HepG2 (cell line): ENCODE data around the gene RSAD2. TPM values are rescaled to one million over a fixed set of nuclear protein-coding genes. Genes with fewer than 3 reads are reported as not detected.
A peak's percentile ranks its signal among the peaks of the same experiment; 100 is the strongest.

Source experiments
- BCL6 ChIP-seq: IDR thresholded peaks from 2 replicates; pipeline ENCODE4 v1.6.1; 2016; ENCODE audit warnings: missing genetic modification reagents, missing compliant biosample characterization
- HDAC1 ChIP-seq: sonication (generic); formaldehyde crosslinking; IDR thresholded peaks from 2 replicates; pipeline ENCODE4 v1.5.1; 2020; ENCODE audit warnings: mild to moderate bottlenecking, missing genetic modification reagents
- HNF4A ChIP-seq: sonication (generic); formaldehyde crosslinking; IDR thresholded peaks from 2 replicates; pipeline ENCODE4 v1.4.0; 2020; ENCODE audit warnings: missing genetic modification reagents
- KDM4B ChIP-seq: sonication (generic); formaldehyde crosslinking; IDR thresholded peaks from 2 replicates; pipeline ENCODE4 v1.4.0; 2020; ENCODE audit warnings: missing genetic modification reagents
- MIER3 ChIP-seq: IDR thresholded peaks from 2 replicates; pipeline ENCODE4 v1.6.1; 2016; ENCODE audit warnings: missing compliant biosample characterization, borderline replicate concordance
- NCOR1 ChIP-seq: fragments of 200-600 bp; sonication (generic); IDR thresholded peaks from 2 replicates; pipeline ENCODE4 v1.7.0; 2017; ENCODE audit warnings: antibody characterized with exemption, low read length, borderline replicate concordance
- NR2F2 ChIP-seq: IDR thresholded peaks from 2 replicates; pipeline ENCODE4 v1.6.1; 2012; ENCODE audit warnings: low read depth, inconsistent platforms, borderline replicate concordance
- PCBP1 ChIP-seq: fragments of 200-400 bp; formaldehyde crosslinking; IDR thresholded peaks from 2 replicates; pipeline ENCODE4 v1.6.1; 2017; ENCODE audit warnings: mild to moderate bottlenecking, low read depth, low read length, borderline replicate concordance
- POLR2A ChIP-seq, 2 experiments: IDR thresholded peaks; 2 replicates each; pipeline ENCODE4 v1.6.1; 2011; ENCODE audit warnings: low read depth in 2 of 2, low read length in 2 of 2, mild to moderate bottlenecking in 1 of 2, moderate library complexity in 1 of 2; ENCODE audit not compliant: insufficient read depth in 1 of 2
- SMAD1 ChIP-seq: sonication (generic); formaldehyde crosslinking; IDR thresholded peaks from 2 replicates; pipeline ENCODE4 v1.4.0; 2020; ENCODE audit warnings: missing genetic modification reagents, low read depth, mild to moderate bottlenecking, borderline replicate concordance
- SMC3 ChIP-seq: IDR thresholded peaks from 2 replicates; pipeline ENCODE4 v1.6.1; 2011; ENCODE audit warnings: low read length, improper control_type of control experiment
- XBP1 ChIP-seq: sonication (generic); formaldehyde crosslinking; IDR thresholded peaks from 2 replicates; pipeline ENCODE4 v1.5.0; 2020; ENCODE audit warnings: missing genetic modification reagents
- ZNF350 ChIP-seq: sonication (generic); formaldehyde crosslinking; IDR thresholded peaks from 2 replicates; pipeline ENCODE4 v1.4.0; 2020; ENCODE audit warnings: mild to moderate bottlenecking, low read depth, missing genetic modification reagents, borderline replicate concordance
- ZNF484 ChIP-seq: sonication (generic); formaldehyde crosslinking; IDR thresholded peaks from 2 replicates; pipeline ENCODE4 v1.5.1; 2020; ENCODE audit warnings: mild to moderate bottlenecking, low read depth, missing genetic modification reagents, borderline replicate concordance
- polyA plus RNA-seq, 8 experiments: library from polyadenylated mRNA; depleted of rRNA in 3 of 8; stranded (reverse) in 7 of 8; unstranded in 1 of 8; fragments of >200 nt; fragmentation: Illumina TruSeq in 4 of 8; extraction: Trizol in 4 of 8; gene quantifications; 2 replicates each; pipeline versions ENCODE4 v1.2.1 to v1.2.3, GENCODE V29; 2011 to 2016; ENCODE audit warnings: low read depth in 4 of 8, missing spikeins in 1 of 8, mixed read lengths in 1 of 8; ENCODE audit not compliant: insufficient read depth in 1 of 8
- total RNA-seq, 5 experiments: library from RNA; depleted of rRNA; stranded (reverse); fragments of >200 nt; fragmentation: Illumina TruSeq; extraction: Trizol; gene quantifications; 2 replicates each; pipeline ENCODE4 v1.2.3, GENCODE V29; 2016; ENCODE audit warnings: low read depth in 1 of 5
- TF ChIP-seq, protein P1 (sequence below): sonication (generic); formaldehyde crosslinking; IDR thresholded peaks from 2 replicates; pipeline ENCODE4 v1.8.0; 2023; ENCODE audit warnings: mild to moderate bottlenecking, missing genetic modification reagents
- TF ChIP-seq, protein P2 (sequence below): sonication (generic); formaldehyde crosslinking; IDR thresholded peaks from 2 replicates; pipeline ENCODE4 v1.4.0; 2020; ENCODE audit warnings: mild to moderate bottlenecking, low read depth, missing genetic modification reagents
- TF ChIP-seq, protein P3 (sequence below): sonication (generic); formaldehyde crosslinking; IDR thresholded peaks from 2 replicates; pipeline ENCODE4 v1.4.0; 2020; ENCODE audit warnings: missing genetic modification reagents, mild to moderate bottlenecking, borderline replicate concordance
- TF ChIP-seq, protein P4 (sequence below): sonication (generic); formaldehyde crosslinking; IDR thresholded peaks from 2 replicates; pipeline ENCODE4 v1.8.1; 2023; ENCODE audit warnings: missing genetic modification reagents, inconsistent platforms, borderline replicate concordance
- TF ChIP-seq, protein P5 (sequence below): sonication (generic); formaldehyde crosslinking; conservative IDR thresholded peaks from 2 replicates; pipeline ENCODE4 v1.8.1; 2023; ENCODE audit warnings: missing genetic modification reagents
- TF ChIP-seq, protein P6 (sequence below): sonication (generic); formaldehyde crosslinking; IDR thresholded peaks from 2 replicates; pipeline ENCODE4; 2020; ENCODE audit warnings: missing genetic modification reagents, mild to moderate bottlenecking, borderline replicate concordance

The RSAD2 gene
- total and polyA plus RNA-seq, 2 of the 13 experiments (the other 11 are each of a cell fraction or from before 2014, with no cell fraction given) = 0.11 TPM; not detected in 1

DNA sequence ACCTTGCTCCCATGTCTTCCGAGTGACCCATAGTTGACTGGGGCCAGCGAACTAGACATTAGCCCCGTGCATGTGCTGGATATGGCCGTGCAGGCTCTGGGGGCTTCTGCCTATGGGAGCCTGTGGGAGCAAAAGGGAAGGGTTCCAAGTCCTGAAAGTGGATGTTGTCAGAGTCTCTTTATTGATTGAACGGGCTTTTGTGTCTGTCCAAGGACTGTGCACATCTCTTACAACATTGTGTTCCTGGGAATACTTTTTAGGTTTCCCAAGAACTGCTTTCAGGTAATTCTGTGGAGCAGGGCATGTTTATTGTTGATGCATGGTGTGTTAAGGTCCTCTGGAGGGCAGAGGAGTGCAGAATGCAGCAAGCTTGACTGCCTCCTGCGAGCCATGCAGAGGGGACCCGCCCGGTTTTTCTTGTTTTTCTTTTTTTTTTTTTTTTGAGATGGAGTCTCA, 44.7 kb downstream of the RSAD2 start (continued):
- TF ChIP-seq SMC3 (0 out of 2 replicates have a peak, but pooled peaks have one; percentile 19), XBP1 (no peak), NCOR1 (peak; percentile 93), HDAC1 (0 out of 2 replicates have a peak, but pooled peaks have one; percentile 18), POLR2A (IDR thresholded peaks at IDR 0.05; ENCODE audit: insufficient read depth in 1 of 2, low read depth in 2 of 2, low read length in 2 of 2) (0 out of 4 replicates have a peak, but pooled peaks of 1 of the 2 experiments have one; percentile 4), ZNF484 (CRISPR knock-in tag) (no peak), PCBP1 (no peak), NR2F2 (peak; percentile 76), KDM4B (CRISPR knock-in tag) (no peak), ZNF350 (no peak), HNF4A (CRISPR knock-in tag) (peak; percentile 81), SMAD1 (CRISPR knock-in tag) (no peak), BCL6 (CRISPR knock-in tag) (peak; percentile 99), MIER3 (CRISPR knock-in tag) (0 out of 2 replicates have a peak, but pooled peaks have one; percentile 39)
- TF ChIP-seq, protein P1, sequence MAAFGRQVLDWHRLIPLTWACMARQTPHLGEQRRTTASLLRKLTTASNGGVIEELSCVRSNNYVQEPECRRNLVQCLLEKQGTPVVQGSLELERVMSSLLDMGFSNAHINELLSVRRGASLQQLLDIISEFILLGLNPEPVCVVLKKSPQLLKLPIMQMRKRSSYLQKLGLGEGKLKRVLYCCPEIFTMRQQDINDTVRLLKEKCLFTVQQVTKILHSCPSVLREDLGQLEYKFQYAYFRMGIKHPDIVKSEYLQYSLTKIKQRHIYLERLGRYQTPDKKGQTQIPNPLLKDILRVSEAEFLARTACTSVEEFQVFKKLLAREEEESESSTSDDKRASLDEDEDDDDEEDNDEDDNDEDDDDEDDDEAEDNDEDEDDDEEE = no peak
- TF ChIP-seq, protein P2, sequence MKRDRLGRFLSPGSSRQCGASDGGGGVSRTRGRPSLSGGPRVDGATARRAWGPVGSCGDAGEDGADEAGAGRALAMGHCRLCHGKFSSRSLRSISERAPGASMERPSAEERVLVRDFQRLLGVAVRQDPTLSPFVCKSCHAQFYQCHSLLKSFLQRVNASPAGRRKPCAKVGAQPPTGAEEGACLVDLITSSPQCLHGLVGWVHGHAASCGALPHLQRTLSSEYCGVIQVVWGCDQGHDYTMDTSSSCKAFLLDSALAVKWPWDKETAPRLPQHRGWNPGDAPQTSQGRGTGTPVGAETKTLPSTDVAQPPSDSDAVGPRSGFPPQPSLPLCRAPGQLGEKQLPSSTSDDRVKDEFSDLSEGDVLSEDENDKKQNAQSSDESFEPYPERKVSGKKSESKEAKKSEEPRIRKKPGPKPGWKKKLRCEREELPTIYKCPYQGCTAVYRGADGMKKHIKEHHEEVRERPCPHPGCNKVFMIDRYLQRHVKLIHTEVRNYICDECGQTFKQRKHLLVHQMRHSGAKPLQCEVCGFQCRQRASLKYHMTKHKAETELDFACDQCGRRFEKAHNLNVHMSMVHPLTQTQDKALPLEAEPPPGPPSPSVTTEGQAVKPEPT (CRISPR knock-in tag) = no peak
- TF ChIP-seq, protein P3, sequence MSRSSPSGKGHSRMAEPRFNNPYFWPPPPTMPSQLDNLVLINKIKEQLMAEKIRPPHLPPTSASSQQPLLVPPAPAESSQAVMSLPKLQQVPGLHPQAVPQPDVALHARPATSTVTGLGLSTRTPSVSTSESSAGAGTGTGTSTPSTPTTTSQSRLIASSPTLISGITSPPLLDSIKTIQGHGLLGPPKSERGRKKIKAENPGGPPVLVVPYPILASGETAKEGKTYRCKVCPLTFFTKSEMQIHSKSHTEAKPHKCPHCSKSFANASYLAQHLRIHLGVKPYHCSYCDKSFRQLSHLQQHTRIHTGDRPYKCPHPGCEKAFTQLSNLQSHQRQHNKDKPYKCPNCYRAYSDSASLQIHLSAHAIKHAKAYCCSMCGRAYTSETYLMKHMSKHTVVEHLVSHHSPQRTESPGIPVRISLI (CRISPR knock-in tag) = peak; percentile 57; the same call in 1 of the 2 replicates
- TF ChIP-seq, protein P4, sequence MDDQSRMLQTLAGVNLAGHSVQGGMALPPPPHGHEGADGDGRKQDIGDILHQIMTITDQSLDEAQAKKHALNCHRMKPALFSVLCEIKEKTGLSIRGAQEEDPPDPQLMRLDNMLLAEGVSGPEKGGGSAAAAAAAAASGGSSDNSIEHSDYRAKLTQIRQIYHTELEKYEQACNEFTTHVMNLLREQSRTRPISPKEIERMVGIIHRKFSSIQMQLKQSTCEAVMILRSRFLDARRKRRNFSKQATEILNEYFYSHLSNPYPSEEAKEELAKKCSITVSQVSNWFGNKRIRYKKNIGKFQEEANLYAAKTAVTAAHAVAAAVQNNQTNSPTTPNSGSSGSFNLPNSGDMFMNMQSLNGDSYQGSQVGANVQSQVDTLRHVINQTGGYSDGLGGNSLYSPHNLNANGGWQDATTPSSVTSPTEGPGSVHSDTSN (CRISPR knock-in tag) = no peak
- TF ChIP-seq, protein P5, sequence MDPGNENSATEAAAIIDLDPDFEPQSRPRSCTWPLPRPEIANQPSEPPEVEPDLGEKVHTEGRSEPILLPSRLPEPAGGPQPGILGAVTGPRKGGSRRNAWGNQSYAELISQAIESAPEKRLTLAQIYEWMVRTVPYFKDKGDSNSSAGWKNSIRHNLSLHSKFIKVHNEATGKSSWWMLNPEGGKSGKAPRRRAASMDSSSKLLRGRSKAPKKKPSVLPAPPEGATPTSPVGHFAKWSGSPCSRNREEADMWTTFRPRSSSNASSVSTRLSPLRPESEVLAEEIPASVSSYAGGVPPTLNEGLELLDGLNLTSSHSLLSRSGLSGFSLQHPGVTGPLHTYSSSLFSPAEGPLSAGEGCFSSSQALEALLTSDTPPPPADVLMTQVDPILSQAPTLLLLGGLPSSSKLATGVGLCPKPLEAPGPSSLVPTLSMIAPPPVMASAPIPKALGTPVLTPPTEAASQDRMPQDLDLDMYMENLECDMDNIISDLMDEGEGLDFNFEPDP = 0 out of 2 replicates have a peak, but pooled peaks have one; percentile 28
- TF ChIP-seq, protein P6, sequence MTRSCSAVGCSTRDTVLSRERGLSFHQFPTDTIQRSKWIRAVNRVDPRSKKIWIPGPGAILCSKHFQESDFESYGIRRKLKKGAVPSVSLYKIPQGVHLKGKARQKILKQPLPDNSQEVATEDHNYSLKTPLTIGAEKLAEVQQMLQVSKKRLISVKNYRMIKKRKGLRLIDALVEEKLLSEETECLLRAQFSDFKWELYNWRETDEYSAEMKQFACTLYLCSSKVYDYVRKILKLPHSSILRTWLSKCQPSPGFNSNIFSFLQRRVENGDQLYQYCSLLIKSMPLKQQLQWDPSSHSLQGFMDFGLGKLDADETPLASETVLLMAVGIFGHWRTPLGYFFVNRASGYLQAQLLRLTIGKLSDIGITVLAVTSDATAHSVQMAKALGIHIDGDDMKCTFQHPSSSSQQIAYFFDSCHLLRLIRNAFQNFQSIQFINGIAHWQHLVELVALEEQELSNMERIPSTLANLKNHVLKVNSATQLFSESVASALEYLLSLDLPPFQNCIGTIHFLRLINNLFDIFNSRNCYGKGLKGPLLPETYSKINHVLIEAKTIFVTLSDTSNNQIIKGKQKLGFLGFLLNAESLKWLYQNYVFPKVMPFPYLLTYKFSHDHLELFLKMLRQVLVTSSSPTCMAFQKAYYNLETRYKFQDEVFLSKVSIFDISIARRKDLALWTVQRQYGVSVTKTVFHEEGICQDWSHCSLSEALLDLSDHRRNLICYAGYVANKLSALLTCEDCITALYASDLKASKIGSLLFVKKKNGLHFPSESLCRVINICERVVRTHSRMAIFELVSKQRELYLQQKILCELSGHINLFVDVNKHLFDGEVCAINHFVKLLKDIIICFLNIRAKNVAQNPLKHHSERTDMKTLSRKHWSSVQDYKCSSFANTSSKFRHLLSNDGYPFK (CRISPR knock-in tag) = no peak
